ENCODE results near the gene LRPAP1.

The LRPAP1 gene

GRCh38 chr4:3486541-3487540, 45.4 kb downstream of the LRPAP1 start:
- H3K36me3 ChIP-seq (ENCODE audit: control insufficient read depth, insufficient read depth, low read length, severe bottlenecking) = no peaks in the 10 kb centered on the region
- peaks cover 20% of the 10 kb centered on the region for H3K27me3 ChIP-seq (replicated peaks; ENCODE audit: control insufficient read depth, insufficient read depth, low read length)
- H3K9ac ChIP-seq (ENCODE audit: low read length) = no peak overlapping the region
- H3K4me3 ChIP-seq (ENCODE audit: low read length) = no peak overlapping the region
- no peaks in the 10 kb centered on the region for H3K9me3 ChIP-seq (ENCODE audit: control insufficient read depth, low read length)
- no peak for DNase-seq (ENCODE audit: low read depth)
- peaks cover 9% of the 10 kb centered on the region for H3K4me1 ChIP-seq (ENCODE audit: control insufficient read depth, insufficient read depth, low read length)

- Histone ChIP-seq H3K9me3 (ENCODE audit: control insufficient read depth, low read length) (no peaks in the 10 kb centered on the region), H3K36me3 (ENCODE audit: control insufficient read depth, insufficient read depth, low read length, severe bottlenecking) (no peaks in the 10 kb centered on the region), H3K4me3 (ENCODE audit: low read length) (no peak overlapping the region), H3K9ac (ENCODE audit: low read length) (no peak overlapping the region), H3K4me1 (ENCODE audit: control insufficient read depth, insufficient read depth, low read length) (peaks cover 9% of the 10 kb centered on the region), H3K27me3 (replicated peaks; ENCODE audit: control insufficient read depth, insufficient read depth, low read length) (peaks cover 12% of the 10 kb centered on the region)
- no peak for DNase-seq (ENCODE audit: low read depth)
Measured at GRCh38 chr4:3485886-3486540, 46.2 kb downstream of the LRPAP1 start.

- no peak for DNase-seq (ENCODE audit: low read depth)
- Histone ChIP-seq H3K4me1 (ENCODE audit: control insufficient read depth, insufficient read depth, low read length) (peaks cover 9% of the 10 kb centered on the region), H3K9me3 (ENCODE audit: control insufficient read depth, low read length) (no peaks in the 10 kb centered on the region), H3K4me3 (ENCODE audit: low read length) (no peak overlapping the region), H3K27me3 (replicated peaks; ENCODE audit: control insufficient read depth, insufficient read depth, low read length) (peaks cover 5% of the 10 kb centered on the region), H3K36me3 (ENCODE audit: control insufficient read depth, insufficient read depth, low read length, severe bottlenecking) (no peaks in the 10 kb centered on the region), H3K9ac (ENCODE audit: low read length) (no peak overlapping the region)
Measured at GRCh38 chr4:3485011-3485791, 47.0 kb downstream of the LRPAP1 start.

- H3K9ac ChIP-seq (ENCODE audit: low read length) = no peak overlapping the region
- no peaks in the 10 kb centered on the region for H3K9me3 ChIP-seq (ENCODE audit: control insufficient read depth, low read length)
- peaks cover 9% of the 10 kb centered on the region for H3K4me1 ChIP-seq (ENCODE audit: control insufficient read depth, insufficient read depth, low read length)
- peak; percentile 24 for DNase-seq (ENCODE audit: low read depth)
- H3K36me3 ChIP-seq (ENCODE audit: control insufficient read depth, insufficient read depth, low read length, severe bottlenecking) = no peaks in the 10 kb centered on the region
- H3K27me3 ChIP-seq (replicated peaks; ENCODE audit: control insufficient read depth, insufficient read depth, low read length) = peaks cover 9% of the 10 kb centered on the region
- H3K4me3 ChIP-seq (ENCODE audit: low read length) = no peak overlapping the region
Measured at GRCh38 chr4:3484057-3484973, 47.9 kb downstream of the LRPAP1 start.

- H3K9me3 ChIP-seq (ENCODE audit: control insufficient read depth, low read length) = no peaks in the 10 kb centered on the region
- peak; percentile 51 for DNase-seq (ENCODE audit: low read depth)
- H3K9ac ChIP-seq (ENCODE audit: low read length) = no peak overlapping the region
- no peaks in the 10 kb centered on the region for H3K36me3 ChIP-seq (ENCODE audit: control insufficient read depth, insufficient read depth, low read length, severe bottlenecking)
- no peak overlapping the region for H3K4me3 ChIP-seq (ENCODE audit: low read length)
- H3K27me3 ChIP-seq (replicated peaks; ENCODE audit: control insufficient read depth, insufficient read depth, low read length) = peaks cover 17% of the 10 kb centered on the region
- H3K4me1 ChIP-seq (ENCODE audit: control insufficient read depth, insufficient read depth, low read length) = peaks cover 9% of the 10 kb centered on the region
Measured at GRCh38 chr4:3483471-3483921, 48.7 kb downstream of the LRPAP1 start.

- DNase-seq (ENCODE audit: low read depth) = no peak
- peaks cover 9% of the 10 kb centered on the region for H3K4me1 ChIP-seq (ENCODE audit: control insufficient read depth, insufficient read depth, low read length)
Measured at GRCh38 chr4:3482707-3483106, 49.5 kb downstream of the LRPAP1 start.

GRCh38 chr4:3481783-3482393, 50.3 kb downstream of the LRPAP1 start:
- Histone ChIP-seq H3K9me3 (ENCODE audit: control insufficient read depth, low read length) (no peaks in the 10 kb centered on the region), H3K4me1 (ENCODE audit: control insufficient read depth, insufficient read depth, low read length) (peaks cover 9% of the 10 kb centered on the region), H3K9ac (ENCODE audit: low read length) (no peak overlapping the region), H3K27me3 (replicated peaks; ENCODE audit: control insufficient read depth, insufficient read depth, low read length) (peaks cover 20% of the 10 kb centered on the region), H3K4me3 (ENCODE audit: low read length) (no peak overlapping the region), H3K36me3 (ENCODE audit: control insufficient read depth, insufficient read depth, low read length, severe bottlenecking) (no peaks in the 10 kb centered on the region)
- DNase-seq (ENCODE audit: low read depth) = no peak

More at GRCh38 chr4:3482707-3483106, 49.5 kb downstream of the LRPAP1 start:
- no peaks in the 10 kb centered on the region for H3K36me3 ChIP-seq (ENCODE audit: control insufficient read depth, insufficient read depth, low read length, severe bottlenecking)
- H3K27me3 ChIP-seq (replicated peaks; ENCODE audit: control insufficient read depth, insufficient read depth, low read length) = peaks cover 20% of the 10 kb centered on the region
- no peaks in the 10 kb centered on the region for H3K9me3 ChIP-seq (ENCODE audit: control insufficient read depth, low read length)
- no peak overlapping the region for H3K9ac ChIP-seq (ENCODE audit: low read length)
- H3K4me3 ChIP-seq (ENCODE audit: low read length) = no peak overlapping the region

GRCh38 chr4:3481113-3481531, 51.1 kb downstream of the LRPAP1 start:
- H3K9ac ChIP-seq (ENCODE audit: low read length) = no peak overlapping the region

GRCh38 chr4:3480528-3481112, 51.6 kb downstream of the LRPAP1 start:
- no peaks in the 10 kb centered on the region for H3K36me3 ChIP-seq (ENCODE audit: control insufficient read depth, insufficient read depth, low read length, severe bottlenecking)
- H3K9ac ChIP-seq (ENCODE audit: low read length) = no peak overlapping the region
- no peak overlapping the region for H3K4me3 ChIP-seq (ENCODE audit: low read length)
- no peaks in the 10 kb centered on the region for H3K9me3 ChIP-seq (ENCODE audit: control insufficient read depth, low read length)
- H3K4me1 ChIP-seq (ENCODE audit: control insufficient read depth, insufficient read depth, low read length) = peaks cover 9% of the 10 kb centered on the region
- peaks cover 14% of the 10 kb centered on the region for H3K27me3 ChIP-seq (replicated peaks; ENCODE audit: control insufficient read depth, insufficient read depth, low read length)
- DNase-seq (ENCODE audit: low read depth) = peak; percentile 81

More at GRCh38 chr4:3481113-3481531, 51.1 kb downstream of the LRPAP1 start:
- Histone ChIP-seq H3K36me3 (ENCODE audit: control insufficient read depth, insufficient read depth, low read length, severe bottlenecking) (no peaks in the 10 kb centered on the region), H3K27me3 (replicated peaks; ENCODE audit: control insufficient read depth, insufficient read depth, low read length) (peaks cover 19% of the 10 kb centered on the region), H3K4me1 (ENCODE audit: control insufficient read depth, insufficient read depth, low read length) (peaks cover 9% of the 10 kb centered on the region), H3K4me3 (ENCODE audit: low read length) (no peak overlapping the region), H3K9me3 (ENCODE audit: control insufficient read depth, low read length) (no peaks in the 10 kb centered on the region)
- no peak for DNase-seq (ENCODE audit: low read depth)
